GM23248 (cell line): ENCODE measurements around the gene MVP. TPM values are rescaled to one million over a fixed set of nuclear protein-coding genes. Genes with fewer than 3 reads are reported as not detected.

Source experiments
- DNase-seq: peaks from one replicate; pipeline ENCODE4 v3.0.0-alpha.2; 2015
- H2AFZ ChIP-seq: fragments of 200-600 bp; sonication (generic); 2 replicates; pipeline ENCODE4 v1.6.1; 2016; ENCODE audit warnings: antibody characterized with exemption
- H3F3A ChIP-seq: fragments of 200-600 bp; sonication (generic); 2 replicates; pipeline ENCODE4 v1.6.1; 2016; ENCODE audit warnings: mild to moderate bottlenecking, antibody characterized with exemption, mixed run types; ENCODE audit not compliant: insufficient read depth
- H3K27ac ChIP-seq: fragments of 200-600 bp; sonication (generic); 2 replicates; pipeline ENCODE4 v1.5.1; 2016; ENCODE audit warnings: mild to moderate bottlenecking
- H3K27me3 ChIP-seq: fragments of 200-600 bp; sonication (generic); replicated peaks from 2 replicates; pipeline ENCODE4 v1.6.1; 2016; ENCODE audit warnings: mild to moderate bottlenecking; ENCODE audit not compliant: insufficient read depth
- H3K36me3 ChIP-seq: fragments of 200-600 bp; sonication (generic); 2 replicates; pipeline ENCODE4 v1.6.1; 2016; ENCODE audit warnings: low read depth, mild to moderate bottlenecking
- H3K4me1 ChIP-seq: fragments of 200-600 bp; sonication (generic); 2 replicates; pipeline ENCODE4 v1.6.1; 2016; ENCODE audit warnings: mild to moderate bottlenecking; ENCODE audit not compliant: insufficient read depth
- H3K4me2 ChIP-seq: fragments of 200-600 bp; sonication (generic); one replicate; pipeline ENCODE4 v1.6.1; 2016; ENCODE audit warnings: mild to moderate bottlenecking; ENCODE audit not compliant: unreplicated experiment
- H3K4me3 ChIP-seq: fragments of 200-600 bp; sonication (generic); 2 replicates; pipeline ENCODE4 v1.5.1; 2016; ENCODE audit warnings: mild to moderate bottlenecking
- H3K79me2 ChIP-seq: fragments of 200-600 bp; sonication (generic); 2 replicates; pipeline ENCODE4 v1.6.1; 2016; ENCODE audit warnings: mild to moderate bottlenecking; ENCODE audit not compliant: insufficient read depth
- H3K9ac ChIP-seq: fragments of 200-600 bp; sonication (generic); 2 replicates; pipeline ENCODE4 v1.6.1; 2016; ENCODE audit warnings: mild to moderate bottlenecking
- H3K9me2 ChIP-seq: fragments of 200-600 bp; sonication (generic); 2 replicates; pipeline ENCODE4 v1.6.1; 2016; ENCODE audit warnings: mixed run types, mild to moderate bottlenecking, moderate library complexity; ENCODE audit not compliant: insufficient read depth
- H3K9me3 ChIP-seq: fragments of 200-600 bp; sonication (generic); one replicate; pipeline ENCODE4 v1.6.1; 2017; ENCODE audit warnings: low read depth
- H4K20me1 ChIP-seq: fragments of 200-600 bp; sonication (generic); 2 replicates; pipeline ENCODE4 v1.6.0; 2016; ENCODE audit not compliant: insufficient read depth
- EZH2 ChIP-seq: fragments of 200-600 bp; sonication (generic); IDR thresholded peaks from 2 replicates; pipeline ENCODE4 v1.6.1; 2018; ENCODE audit warnings: antibody characterized with exemption, mild to moderate bottlenecking; ENCODE audit not compliant: insufficient read depth, poor library complexity, severe bottlenecking
- EZH2phosphoT487 ChIP-seq: fragments of 200-600 bp; sonication (generic); IDR thresholded peaks from 2 replicates; pipeline ENCODE4 v1.6.1; 2018; ENCODE audit warnings: antibody characterized with exemption, moderate library complexity, mild to moderate bottlenecking, low read depth; ENCODE audit not compliant: insufficient read depth
- WGBS, 2 experiments: methylation state at CpG; one replicate each; pipeline ENCODE4 v1.1.6; 2015 to 2017; ENCODE audit warnings: low lambda C conversion rate in 2 of 2, low coverage in 1 of 2; ENCODE audit errors: missing lambda C conversion rate in 2 of 2; 5-methylcytosine and 5-hydroxymethylcytosine counted together
- in situ Hi-C: fragments of 300-500 bp; cut with MboI; formaldehyde crosslinking; loops from 2 replicates; pipeline ENCODE4 v1.15.0; 2020
- polyA plus RNA-seq: library from polyadenylated mRNA; unstranded; fragments of >200 nt; fragmentation: Nextera tagmentation; extraction: Ambion mirVana; gene quantifications from 2 replicates; pipeline ENCODE4 v1.2.1, GENCODE V29; 2016
- total RNA-seq: library from RNA; depleted of rRNA; stranded (reverse); fragments of >200 nt; shearing (Covaris generic); gene quantifications from 2 replicates; pipeline ENCODE4 v1.2.3, GENCODE V29; 2014

MVP gene
- total and polyA plus RNA-seq, 2 experiments from 2014 or later = 230 to 272 TPM

- no peak overlapping the region for H2AFZ ChIP-seq
- in situ Hi-C loops = no loop called here
- H3K9me2 ChIP-seq = no peaks in the 10 kb centered on the region
- no peak overlapping the region for H3K9ac ChIP-seq
- H3K4me2 ChIP-seq = no peak overlapping the region
- H3K4me1 ChIP-seq = no peaks in the 10 kb centered on the region
- H3K27ac ChIP-seq = no peak overlapping the region
- no peak for DNase-seq
- TF ChIP-seq EZH2 = no peak
- H3K36me3 ChIP-seq = peaks cover 63% of the 10 kb centered on the region
- H3K27me3 ChIP-seq = no peaks in the 10 kb centered on the region
- no peaks in the 10 kb centered on the region for H3F3A ChIP-seq
- H3K4me3 ChIP-seq = no peak overlapping the region
- no peaks in the 10 kb centered on the region for H3K9me3 ChIP-seq
- peaks cover 47% of the 10 kb centered on the region for H3K79me2 ChIP-seq
- WGBS, 2 experiments = 87 to 93% methylated on average over 7 of the region's 7 CpGs
- no peaks in the 10 kb centered on the region for H4K20me1 ChIP-seq
Measured at GRCh38 chr16:29835926-29836325, 15.7 kb downstream of the MVP start.

- H3K27ac ChIP-seq = no peak overlapping the region
- H3K79me2 ChIP-seq = peaks cover 40% of the 10 kb centered on the region
- H3K27me3 ChIP-seq = no peaks in the 10 kb centered on the region
- no peaks in the 10 kb centered on the region for H3K4me1 ChIP-seq
- H2AFZ ChIP-seq = no peak overlapping the region
- no peak overlapping the region for H3K9ac ChIP-seq
- no peaks in the 10 kb centered on the region for H3K9me2 ChIP-seq
- in situ Hi-C loops = no loop called here
- H4K20me1 ChIP-seq = no peaks in the 10 kb centered on the region
- no peak for DNase-seq
- H3K4me2 ChIP-seq = no peak overlapping the region
- H3K9me3 ChIP-seq = no peaks in the 10 kb centered on the region
- H3K4me3 ChIP-seq = no peak overlapping the region
- TF ChIP-seq EZH2phosphoT487 (no peak), EZH2 (no peak)
- WGBS, 2 experiments = 85 to 88% methylated on average over 13 to 15 of the region's 15 CpGs
- peaks cover 63% of the 10 kb centered on the region for H3K36me3 ChIP-seq
- H3F3A ChIP-seq = no peaks in the 10 kb centered on the region
Measured at GRCh38 chr16:29836623-29837022, 16.4 kb downstream of the MVP start.

GRCh38 chr16:29837841-29838240 is 17.6 kb downstream of the MVP start:
- Histone ChIP-seq H3K79me2 (peaks cover 36% of the 10 kb centered on the region), H3K4me3 (no peak overlapping the region), H3K9me3 (no peaks in the 10 kb centered on the region), H3K4me2 (no peak overlapping the region), H3K27ac (no peak overlapping the region), H3K27me3 (no peaks in the 10 kb centered on the region), H2AFZ (no peak overlapping the region), H3K36me3 (peaks cover 63% of the 10 kb centered on the region), H3K9me2 (no peaks in the 10 kb centered on the region), H3K4me1 (no peaks in the 10 kb centered on the region), H4K20me1 (no peaks in the 10 kb centered on the region), H3K9ac (no peak overlapping the region), H3F3A (no peaks in the 10 kb centered on the region)
- 92 to 96% methylated on average over 5 of the region's 5 CpGs for WGBS, 2 experiments
- TF ChIP-seq EZH2 = no peak
- no peak for TF ChIP-seq EZH2phosphoT487
- DNase-seq = no peak
- in situ Hi-C loops = no loop called here

GRCh38 chr16:29839822-29840221 is 19.6 kb downstream of the MVP start:
- no peak for TF ChIP-seq EZH2phosphoT487
- TF ChIP-seq EZH2 = no peak
- Histone ChIP-seq H3K27ac (no peak overlapping the region), H3K4me3 (no peak overlapping the region), H4K20me1 (no peaks in the 10 kb centered on the region), H3K9ac (no peak overlapping the region), H3K27me3 (no peaks in the 10 kb centered on the region), H3K9me2 (no peaks in the 10 kb centered on the region), H3F3A (no peaks in the 10 kb centered on the region), H3K36me3 (peaks cover 62% of the 10 kb centered on the region), H3K4me2 (no peak overlapping the region), H3K4me1 (no peaks in the 10 kb centered on the region), H3K9me3 (no peaks in the 10 kb centered on the region), H3K79me2 (peaks cover 24% of the 10 kb centered on the region), H2AFZ (no peak overlapping the region)
- in situ Hi-C loops = no loop called here
- no peak for DNase-seq
- WGBS, 2 experiments = 89 to 90% methylated on average over 6 of the region's 6 CpGs

- 85 to 90% methylated on average over 10 of the region's 10 CpGs for WGBS, 2 experiments
- no peak overlapping the region for H3K4me2 ChIP-seq
- H3K36me3 ChIP-seq = peaks cover 58% of the 10 kb centered on the region
Measured at GRCh38 chr16:29840240-29840639, 20.0 kb downstream of the MVP start.

More at GRCh38 chr16:29840240-29840639, 20.0 kb downstream of the MVP start:
- peaks cover 21% of the 10 kb centered on the region; the same call in 1 of the 2 replicates for H3K79me2 ChIP-seq
- no peaks in the 10 kb centered on the region for H3K9me3 ChIP-seq
- in situ Hi-C loops = no loop called here
- TF ChIP-seq EZH2 = no peak
- no peak for TF ChIP-seq EZH2phosphoT487
- no peak for DNase-seq
- no peaks in the 10 kb centered on the region for H3K27me3 ChIP-seq
- H3K27ac ChIP-seq = no peak overlapping the region
- no peaks in the 10 kb centered on the region for H4K20me1 ChIP-seq
- H3K4me1 ChIP-seq = no peaks in the 10 kb centered on the region
- no peak overlapping the region for H3K4me3 ChIP-seq
- H3K9ac ChIP-seq = no peak overlapping the region
- no peak overlapping the region for H2AFZ ChIP-seq
- no peaks in the 10 kb centered on the region for H3K9me2 ChIP-seq
- H3F3A ChIP-seq = no peaks in the 10 kb centered on the region
